HG02571 (cell line): ENCODE measurements around the gene XPO6.

ENCODE experiments used
- ATAC-seq: cut with Tn5 transposase; IDR thresholded peaks from one replicate; pipeline ENCODE4 v1.9.1; 2021; ENCODE audit warnings: mild to moderate bottlenecking, moderate library complexity; ENCODE audit not compliant: unreplicated experiment

XPO6 gene

GRCh38 chr16:28184625-28185024 lies 27.1 kb downstream of the XPO6 start:
- no peak for ATAC-seq

GRCh38 chr16:28183930-28184329 lies 27.8 kb downstream of the XPO6 start:
- no peak for ATAC-seq

GRCh38 chr16:28183484-28183883 lies 28.3 kb downstream of the XPO6 start:
- ATAC-seq, result no peak

GRCh38 chr16:28182801-28183200 lies 29.0 kb downstream of the XPO6 start:
- no peak for ATAC-seq

- ATAC-seq, result no peak
Measured at GRCh38 chr16:28182183-28182582, 29.6 kb downstream of the XPO6 start.

GRCh38 chr16:28181515-28181914 lies 30.2 kb downstream of the XPO6 start:
- no peak for ATAC-seq

GRCh38 chr16:28180655-28181460 lies 30.9 kb downstream of the XPO6 start:
- no peak for ATAC-seq

- ATAC-seq, result no peak
Measured at GRCh38 chr16:28179354-28179753, 32.4 kb downstream of the XPO6 start.

- no peak for ATAC-seq
Measured at GRCh38 chr16:28175715-28176114, 36.0 kb downstream of the XPO6 start.

GRCh38 chr16:28172336-28172735 lies 39.4 kb downstream of the XPO6 start:
- ATAC-seq, result no peak

- ATAC-seq, result no peak
Measured at GRCh38 chr16:28171816-28172215, 39.9 kb downstream of the XPO6 start.

GRCh38 chr16:28168991-28169554 lies 42.7 kb downstream of the XPO6 start:
- ATAC-seq, result no peak

- no peak for ATAC-seq
Measured at GRCh38 chr16:28167730-28168129, 44.0 kb downstream of the XPO6 start.

- no peak for ATAC-seq
Measured at GRCh38 chr16:28167221-28167620, 44.5 kb downstream of the XPO6 start.

GRCh38 chr16:28166394-28167208 lies 45.2 kb downstream of the XPO6 start:
- no peak for ATAC-seq

GRCh38 chr16:28165598-28165997 lies 46.2 kb downstream of the XPO6 start:
- no peak for ATAC-seq

GRCh38 chr16:28164140-28164539 lies 47.6 kb downstream of the XPO6 start:
- ATAC-seq, result no peak

GRCh38 chr16:28163699-28164098 lies 48.1 kb downstream of the XPO6 start:
- no peak for ATAC-seq

GRCh38 chr16:28162326-28162877 lies 49.4 kb downstream of the XPO6 start:
- no peak for ATAC-seq

GRCh38 chr16:28161626-28162025 lies 50.1 kb downstream of the XPO6 start:
- no peak for ATAC-seq

GRCh38 chr16:28158136-28158535 lies 53.6 kb downstream of the XPO6 start:
- ATAC-seq, result no peak
